Measurements from ENCODE around the gene LTK. TPM values are rescaled to one million over a fixed set of nuclear protein-coding genes. Genes with fewer than 3 reads are reported as not detected.

The LTK gene
- total RNA-seq, 1 experiment from 2014 or later, result 3.1 TPM

GRCh38 chr15:41498657-41499056, 15.0 kb downstream of the LTK start:
- DNase-seq (ENCODE audit: low read depth), result no peak

GRCh38 chr15:41495736-41496599, 17.7 kb downstream of the LTK start:
- DNase-seq (ENCODE audit: low read depth), result no peak

- no peak for DNase-seq (ENCODE audit: low read depth)
These were observed 18.5 kb downstream of the LTK start for GRCh38 chr15:41494922-41495735.

- DNase-seq (ENCODE audit: low read depth), result no peak
These were observed 19.3 kb downstream of the LTK start for GRCh38 chr15:41494190-41494921.

GRCh38 chr15:41493902-41494189, 19.8 kb downstream of the LTK start:
- no peak for DNase-seq (ENCODE audit: low read depth)

GRCh38 chr15:41493205-41493901, 20.3 kb downstream of the LTK start, which contains the start of gene ITPKA:
ITPKA (plus strand) TSS chr15:41493874; CDS start chr15:41493928, 54 bp downstream.
- DNase-seq (ENCODE audit: low read depth), result peak; percentile 90

GRCh38 chr15:41492597-41493204, 20.9 kb downstream of the LTK start:
- DNase-seq (ENCODE audit: low read depth), result no peak

- DNase-seq (ENCODE audit: low read depth), result no peak
These were observed 21.7 kb downstream of the LTK start for GRCh38 chr15:41491889-41492288.

GRCh38 chr15:41490355-41490754, 23.3 kb downstream of the LTK start:
- DNase-seq (ENCODE audit: low read depth), result peak; percentile 98

- no peak for DNase-seq (ENCODE audit: low read depth)
These were observed 24.0 kb downstream of the LTK start for GRCh38 chr15:41489641-41490040.

- peak; percentile 17 for DNase-seq (ENCODE audit: low read depth)
These were observed 25.8 kb downstream of the LTK start for GRCh38 chr15:41487802-41488201.

GRCh38 chr15:41487381-41487780, 26.2 kb downstream of the LTK start:
- DNase-seq (ENCODE audit: low read depth), result no peak

- DNase-seq (ENCODE audit: low read depth), result no peak
These were observed 27.3 kb downstream of the LTK start for GRCh38 chr15:41486286-41486685.

- DNase-seq (ENCODE audit: low read depth), result no peak
These were observed 28.5 kb downstream of the LTK start for GRCh38 chr15:41484937-41485625.

- no peak for DNase-seq (ENCODE audit: low read depth)
These were observed 30.1 kb downstream of the LTK start for GRCh38 chr15:41483519-41483918.

GRCh38 chr15:41483115-41483514, 30.5 kb downstream of the LTK start:
- no peak for DNase-seq (ENCODE audit: low read depth)

GRCh38 chr15:41482110-41482877, 31.3 kb downstream of the LTK start:
- DNase-seq (ENCODE audit: low read depth), result no peak

GRCh38 chr15:41480396-41481140, 33.1 kb downstream of the LTK start:
- DNase-seq (ENCODE audit: low read depth), result no peak

GRCh38 chr15:41476416-41477048, 37.1 kb downstream of the LTK start:
- no peak for DNase-seq (ENCODE audit: low read depth)
